Tibial nerve (tissue), 4 donors: Measurements from ENCODE around the gene VSIG8. TPM values are rescaled to one million over a fixed set of nuclear protein-coding genes. Genes with fewer than 3 reads are reported as not detected.

Experiments
- DNase-seq, 2 donors: peaks; one replicate each; pipeline ENCODE4 v3.0.0-alpha.2; 2019; ENCODE audit warnings: low spot score in 2 of 2
- H3K27ac ChIP-seq, 4 donors: fragments of 200-600 bp; sonication (generic) in 3 of 4; one replicate each; pipeline ENCODE4 v1.5.1; 2017 to 2019; ENCODE audit warnings: mild to moderate bottlenecking in 1 of 4
- H3K27me3 ChIP-seq, 2 donors: fragments of 200-600 bp; sonication (generic) in 1 of 2; one replicate each; pipeline versions ENCODE4 v1.5.1 to v1.6.0; 2017 to 2019
- H3K36me3 ChIP-seq, 3 donors: fragments of 200-600 bp; sonication (generic); one replicate each; pipeline ENCODE4 v1.5.1; 2018 to 2019
- H3K4me1 ChIP-seq, 4 donors: fragments of 200-600 bp; sonication (generic) in 3 of 4; one replicate each; pipeline ENCODE4 v1.5.1; 2017 to 2019
- H3K4me3 ChIP-seq, 4 donors: fragments of 200-600 bp; sonication (generic) in 3 of 4; one replicate each; pipeline ENCODE4 v1.5.1; 2017 to 2019; ENCODE audit warnings: mild to moderate bottlenecking in 1 of 4, moderate library complexity in 1 of 4
- H3K9me3 ChIP-seq, 4 donors: fragments of 200-600 bp; sonication (generic) in 3 of 4; one replicate each; pipeline ENCODE4 v1.5.1; 2017 to 2019
- EP300 ChIP-seq, 2 donors: sonication (generic); formaldehyde crosslinking; IDR thresholded peaks; one replicate each; pipeline ENCODE4 v1.6.1; 2017; ENCODE audit warnings: antibody characterized with exemption in 2 of 2, mild to moderate bottlenecking in 1 of 2
- POLR2A ChIP-seq, 2 donors: fragments of 450-650 bp; IDR thresholded peaks; one replicate each; pipeline ENCODE4 v1.6.1; 2017; ENCODE audit warnings: antibody characterized with exemption in 2 of 2, mild to moderate bottlenecking in 2 of 2, moderate library complexity in 2 of 2
- WGBS, 2 donors: methylation state at CpG; one replicate each; pipeline ENCODE4 v1.1.5; 2018; 5-methylcytosine and 5-hydroxymethylcytosine counted together
- total RNA-seq, 4 donors: library from RNA; depleted of rRNA; stranded (reverse); fragments of >200 nt; gene quantifications; one replicate each; pipeline ENCODE4 v1.1.0, GENCODE V29; 2016
- TF ChIP-seq, protein P1 (sequence below), 5 experiments: fragments of 200-600 bp in 3 of 5; fragments of 450-650 bp in 2 of 5; sonication (generic) in 3 of 5; IDR thresholded peaks; one replicate each; pipeline ENCODE4 v1.5.1; 2016 to 2019; ENCODE audit warnings: antibody characterized with exemption in 5 of 5, mild to moderate bottlenecking in 3 of 5, moderate library complexity in 2 of 5

Gene VSIG8
- total RNA-seq, 4 donors from 2014 or later: 0.20 TPM; not detected in 3

- peak; percentile 63 to 79 for DNase-seq
These were observed 29.1 kb upstream of the VSIG8 start for GRCh38 chr1:159891275-159892157.

GRCh38 chr1:159890390-159890789, 27.9 kb upstream of the VSIG8 start:
- 78 to 79% methylated on average over 8 of the region's 8 CpGs for WGBS, 2 donors
- Histone ChIP-seq H3K36me3 (no peaks in the 10 kb centered on the region), H3K27me3 (no peaks in the 10 kb centered on the region), H3K27ac (peak overlapping the region in 2 of 4 donors; percentile 38 to 52), H3K4me3 (no peak overlapping the region), H3K9me3 (no peaks in the 10 kb centered on the region), H3K4me1 (peaks cover 0 to 25% (median 12%) of the 10 kb centered on the region in 4 donors)
- DNase-seq: no peak
- TF ChIP-seq EP300 (IDR thresholded peaks at IDR 0.05) (no peak), POLR2A (IDR thresholded peaks at IDR 0.05) (no peak)
- TF ChIP-seq, protein P1, sequence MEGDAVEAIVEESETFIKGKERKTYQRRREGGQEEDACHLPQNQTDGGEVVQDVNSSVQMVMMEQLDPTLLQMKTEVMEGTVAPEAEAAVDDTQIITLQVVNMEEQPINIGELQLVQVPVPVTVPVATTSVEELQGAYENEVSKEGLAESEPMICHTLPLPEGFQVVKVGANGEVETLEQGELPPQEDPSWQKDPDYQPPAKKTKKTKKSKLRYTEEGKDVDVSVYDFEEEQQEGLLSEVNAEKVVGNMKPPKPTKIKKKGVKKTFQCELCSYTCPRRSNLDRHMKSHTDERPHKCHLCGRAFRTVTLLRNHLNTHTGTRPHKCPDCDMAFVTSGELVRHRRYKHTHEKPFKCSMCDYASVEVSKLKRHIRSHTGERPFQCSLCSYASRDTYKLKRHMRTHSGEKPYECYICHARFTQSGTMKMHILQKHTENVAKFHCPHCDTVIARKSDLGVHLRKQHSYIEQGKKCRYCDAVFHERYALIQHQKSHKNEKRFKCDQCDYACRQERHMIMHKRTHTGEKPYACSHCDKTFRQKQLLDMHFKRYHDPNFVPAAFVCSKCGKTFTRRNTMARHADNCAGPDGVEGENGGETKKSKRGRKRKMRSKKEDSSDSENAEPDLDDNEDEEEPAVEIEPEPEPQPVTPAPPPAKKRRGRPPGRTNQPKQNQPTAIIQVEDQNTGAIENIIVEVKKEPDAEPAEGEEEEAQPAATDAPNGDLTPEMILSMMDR (IDR thresholded peaks at IDR 0.05): no peak

More at GRCh38 chr1:159891275-159892157, 29.1 kb upstream of the VSIG8 start:
- TF ChIP-seq POLR2A (IDR thresholded peaks at IDR 0.05) (peak in 1 of 2 donors; percentile 17), EP300 (IDR thresholded peaks at IDR 0.05) (peak in 1 of 2 donors; percentile 67)
- TF ChIP-seq, protein P1 (IDR thresholded peaks at IDR 0.05): peak; percentile 86 to 98 (median 92)
- peaks cover 0 to 36% (median 12%) of the 10 kb centered on the region in 4 donors for H3K4me1 ChIP-seq
- H3K9me3 ChIP-seq: no peaks in the 10 kb centered on the region
- peak overlapping the region in 2 of 4 donors; percentile 9 to 13 for H3K27ac ChIP-seq
- no peaks in the 10 kb centered on the region for H3K36me3 ChIP-seq
- H3K27me3 ChIP-seq: no peaks in the 10 kb centered on the region
- no peak overlapping the region for H3K4me3 ChIP-seq
- 45 to 50% methylated on average over 7 of the region's 7 CpGs for WGBS, 2 donors

DNA sequence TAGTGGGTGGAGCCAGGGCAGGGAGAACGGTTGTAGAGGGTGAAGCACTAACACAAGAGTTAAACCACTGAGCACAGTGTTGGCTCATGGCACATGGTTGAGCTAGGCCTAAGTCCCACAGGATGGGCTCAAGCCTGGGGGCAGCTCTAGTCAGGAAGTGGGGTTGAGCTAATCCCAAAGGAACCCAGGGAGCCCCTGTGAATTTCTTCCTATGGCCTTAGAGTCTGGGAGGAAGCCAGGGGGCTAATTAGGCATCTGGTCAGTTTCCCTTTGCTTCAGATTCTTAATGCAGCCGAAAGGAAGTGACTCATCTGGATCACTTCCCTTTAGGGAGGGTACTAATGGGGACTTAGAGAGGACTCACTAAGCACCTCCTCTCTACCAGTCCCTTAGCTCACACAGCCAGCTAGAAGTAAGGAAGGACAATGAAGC, 27.4 kb upstream of the VSIG8 start:
- no peaks in the 10 kb centered on the region for H3K36me3 ChIP-seq
- H3K27me3 ChIP-seq: no peaks in the 10 kb centered on the region
- TF ChIP-seq EP300 (IDR thresholded peaks at IDR 0.05) (no peak), POLR2A (IDR thresholded peaks at IDR 0.05) (no peak)
- TF ChIP-seq, protein P1 (IDR thresholded peaks at IDR 0.05): no peak
- DNase-seq: peak in 1 of 2 donors; percentile 27
- peak overlapping the region in 2 of 4 donors; percentile 38 to 52 for H3K27ac ChIP-seq
- H3K9me3 ChIP-seq: no peaks in the 10 kb centered on the region
- H3K4me3 ChIP-seq: no peak overlapping the region
- H3K4me1 ChIP-seq: peaks cover 0 to 25% (median 12%) of the 10 kb centered on the region in 4 donors
- WGBS, 2 donors: 21 to 41% methylated on average over 2 of the region's 2 CpGs

- Histone ChIP-seq H3K36me3 (peaks cover 0 to 3% (median 0%) of the 10 kb centered on the region in 3 donors), H3K27ac (peak overlapping the region in 2 of 4 donors; percentile 7 to 38), H3K27me3 (no peaks in the 10 kb centered on the region), H3K4me1 (peaks cover 0 to 25% (median 12%) of the 10 kb centered on the region in 4 donors), H3K4me3 (no peak overlapping the region), H3K9me3 (no peaks in the 10 kb centered on the region)
- no peak for TF ChIP-seq EP300 (IDR thresholded peaks at IDR 0.05)
- TF ChIP-seq, protein P1 (IDR thresholded peaks at IDR 0.05): no peak
- no peak for TF ChIP-seq POLR2A (IDR thresholded peaks at IDR 0.05)
- DNase-seq: no peak
- WGBS, 2 donors: 92 to 97% methylated on average over 4 of the region's 4 CpGs
These were observed 26.7 kb upstream of the VSIG8 start for GRCh38 chr1:159889202-159889601.

DNA sequence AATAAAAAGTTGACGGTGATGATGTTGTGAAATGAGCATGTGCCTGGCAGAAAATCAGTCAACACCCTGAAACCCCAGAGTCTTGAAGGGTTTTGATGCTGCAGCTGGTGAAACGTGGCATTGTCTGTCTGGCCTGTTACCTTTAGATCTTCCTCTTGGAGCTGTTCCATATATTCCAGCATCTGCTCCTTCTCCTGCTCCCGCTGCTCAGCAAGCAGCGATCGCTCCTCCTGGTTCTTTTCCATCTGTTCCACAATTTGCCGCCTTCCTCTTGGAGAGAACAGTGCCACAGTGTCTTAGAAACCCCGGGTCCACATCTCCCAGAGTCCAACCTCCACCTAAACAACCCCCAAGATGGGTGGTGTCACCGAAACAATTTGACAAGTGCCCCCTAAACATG, 21.8 kb upstream of the VSIG8 start:
- H3K4me1 ChIP-seq: peaks cover 0 to 13% (median 1%) of the 10 kb centered on the region in 4 donors
- H3K27ac ChIP-seq: no peak overlapping the region
- WGBS, 2 donors: 75 to 81% methylated on average over 8 of the region's 8 CpGs
- H3K4me3 ChIP-seq: no peak overlapping the region
- no peaks in the 10 kb centered on the region for H3K9me3 ChIP-seq
- TF ChIP-seq POLR2A (IDR thresholded peaks at IDR 0.05) (no peak), EP300 (IDR thresholded peaks at IDR 0.05) (no peak)
- TF ChIP-seq, protein P1 (IDR thresholded peaks at IDR 0.05): no peak
- DNase-seq: no peak
- no peaks in the 10 kb centered on the region for H3K27me3 ChIP-seq
- H3K36me3 ChIP-seq: peaks cover 0 to 4% (median 0%) of the 10 kb centered on the region in 3 donors
